Activated naive CD8-positive, alpha-beta T cell treated with anti-CD3 and anti-CD28 coated beads, Interleukin-2, amount 50 U/mL, for 24 hours (primary cell): ENCODE measurements around the gene OR10H1.
A peak's percentile ranks its signal among the peaks of the same experiment; 100 is the strongest.
"Not testable (repeated sequence)": the region's sequence is repeated elsewhere in the genome, so short reads cannot be mapped to it uniquely, and the experiment has no call there.

ENCODE experiments used
- ATAC-seq: fragments of 150-1000 bp; cut with Tn5 transposase; one replicate; pipeline ENCODE4 v1.10.0; 2021
- DNase-seq: peaks from one replicate; pipeline ENCODE4 v3.0.0; 2021
- H3K27ac Mint-ChIP-seq: one replicate; pipeline ENCODE4 v1.8.0; 2021; ENCODE audit warnings: mild to moderate bottlenecking, mixed read lengths
- H3K27me3 Mint-ChIP-seq: one replicate; pipeline ENCODE4 v1.8.0; 2021; ENCODE audit warnings: mixed read lengths
- H3K36me3 Mint-ChIP-seq: one replicate; pipeline ENCODE4 v1.8.0; 2021; ENCODE audit warnings: low read depth, mixed read lengths
- H3K4me1 Mint-ChIP-seq: one replicate; pipeline ENCODE4 v1.8.0; 2021; ENCODE audit warnings: mixed read lengths
- H3K4me3 Mint-ChIP-seq: one replicate; pipeline ENCODE4 v1.8.0; 2021; ENCODE audit warnings: mild to moderate bottlenecking, moderate library complexity, mixed read lengths
- H3K9me3 Mint-ChIP-seq: one replicate; pipeline ENCODE4 v1.8.0; 2021; ENCODE audit warnings: mixed read lengths

The OR10H1 gene

GRCh38 chr19:15836330-15837220, 21.1 kb upstream of the OR10H1 start:
- peaks cover 24% of the 10 kb centered on the region for H3K4me1 Mint-ChIP-seq
- H3K27me3 Mint-ChIP-seq = no peaks in the 10 kb centered on the region
- DNase-seq = peak; percentile 94
- peak overlapping the region; percentile 93 for H3K4me3 Mint-ChIP-seq
- H3K27ac Mint-ChIP-seq = peak overlapping the region; percentile 98
- H3K9me3 Mint-ChIP-seq = no peaks in the 10 kb centered on the region
- no peaks in the 10 kb centered on the region for H3K36me3 Mint-ChIP-seq
- peak; percentile 97 for ATAC-seq

- peak; percentile 5 for ATAC-seq
- H3K27me3 Mint-ChIP-seq, H3K9me3 Mint-ChIP-seq, H3K36me3 Mint-ChIP-seq: not testable (repeated sequence)
- peaks cover 24% of the 10 kb centered on the region for H3K4me1 Mint-ChIP-seq
- peak overlapping the region; percentile 98 for H3K27ac Mint-ChIP-seq
- H3K4me3 Mint-ChIP-seq = peak overlapping the region; percentile 93
- peak; percentile 29 for DNase-seq
These were observed 20.3 kb upstream of the OR10H1 start for GRCh38 chr19:15835565-15836329.

GRCh38 chr19:15834232-15834631, 18.8 kb upstream of the OR10H1 start:
- H3K4me1 Mint-ChIP-seq = peaks cover 21% of the 10 kb centered on the region
- not testable (repeated sequence) for H3K9me3 Mint-ChIP-seq, H3K27ac Mint-ChIP-seq, DNase-seq, H3K36me3 Mint-ChIP-seq, H3K27me3 Mint-ChIP-seq, H3K4me3 Mint-ChIP-seq, ATAC-seq

- H3K4me1 Mint-ChIP-seq = peaks cover 10% of the 10 kb centered on the region
- no peak overlapping the region for H3K4me3 Mint-ChIP-seq
- no peaks in the 10 kb centered on the region for H3K36me3 Mint-ChIP-seq
- no peaks in the 10 kb centered on the region for H3K9me3 Mint-ChIP-seq
- no peaks in the 10 kb centered on the region for H3K27me3 Mint-ChIP-seq
- no peak for ATAC-seq
- no peak overlapping the region for H3K27ac Mint-ChIP-seq
- no peak for DNase-seq
These were observed 16.2 kb upstream of the OR10H1 start for GRCh38 chr19:15831626-15832025.

- no peak for DNase-seq
- no peaks in the 10 kb centered on the region for H3K36me3 Mint-ChIP-seq
- H3K9me3 Mint-ChIP-seq = no peaks in the 10 kb centered on the region
- no peak overlapping the region for H3K27ac Mint-ChIP-seq
- no peak overlapping the region for H3K4me3 Mint-ChIP-seq
- ATAC-seq = no peak
- no peaks in the 10 kb centered on the region for H3K27me3 Mint-ChIP-seq
- H3K4me1 Mint-ChIP-seq = no peaks in the 10 kb centered on the region
These were observed 14.3 kb upstream of the OR10H1 start for GRCh38 chr19:15829786-15830185.

- H3K9me3 Mint-ChIP-seq = no peaks in the 10 kb centered on the region
- H3K4me1 Mint-ChIP-seq = no peaks in the 10 kb centered on the region
- no peaks in the 10 kb centered on the region for H3K36me3 Mint-ChIP-seq
- H3K27ac Mint-ChIP-seq = no peak overlapping the region
- ATAC-seq = no peak
- DNase-seq = no peak
- no peak overlapping the region for H3K4me3 Mint-ChIP-seq
- H3K27me3 Mint-ChIP-seq = no peaks in the 10 kb centered on the region
These were observed 13.8 kb upstream of the OR10H1 start for GRCh38 chr19:15829306-15829698.

GRCh38 chr19:15828611-15829305, 13.3 kb upstream of the OR10H1 start:
- not testable (repeated sequence) for H3K4me1 Mint-ChIP-seq, H3K4me3 Mint-ChIP-seq, DNase-seq, H3K36me3 Mint-ChIP-seq, H3K27ac Mint-ChIP-seq, H3K9me3 Mint-ChIP-seq, H3K27me3 Mint-ChIP-seq, ATAC-seq

GRCh38 chr19:15828121-15828610, 12.7 kb upstream of the OR10H1 start:
- Mint-ChIP-seq H3K9me3 (no peaks in the 10 kb centered on the region), H3K27me3 (no peaks in the 10 kb centered on the region), H3K4me1 (no peaks in the 10 kb centered on the region), H3K36me3 (no peaks in the 10 kb centered on the region), H3K27ac (no peak overlapping the region), H3K4me3 (no peak overlapping the region)
- ATAC-seq (no peak), DNase-seq (no peak)

GRCh38 chr19:15825753-15826152, 10.3 kb upstream of the OR10H1 start:
- H3K4me1 Mint-ChIP-seq = no peaks in the 10 kb centered on the region
- H3K9me3 Mint-ChIP-seq = no peaks in the 10 kb centered on the region
- H3K4me3 Mint-ChIP-seq = no peak overlapping the region
- DNase-seq (no peak), ATAC-seq (no peak)
- H3K27ac Mint-ChIP-seq = peak overlapping the region; percentile 43
- H3K36me3 Mint-ChIP-seq = no peaks in the 10 kb centered on the region
- H3K27me3 Mint-ChIP-seq = no peaks in the 10 kb centered on the region

- Mint-ChIP-seq H3K27ac (no peak overlapping the region), H3K27me3 (no peaks in the 10 kb centered on the region), H3K36me3 (no peaks in the 10 kb centered on the region), H3K4me3 (no peak overlapping the region), H3K4me1 (no peaks in the 10 kb centered on the region), H3K9me3 (no peaks in the 10 kb centered on the region)
- no peak for DNase-seq
- no peak for ATAC-seq
These were observed 5.2 kb upstream of the OR10H1 start for GRCh38 chr19:15820646-15821045.

- Mint-ChIP-seq H3K36me3 (no peaks in the 10 kb centered on the region), H3K4me1 (peaks cover 7% of the 10 kb centered on the region), H3K9me3 (no peaks in the 10 kb centered on the region), H3K27ac (no peak overlapping the region), H3K27me3 (peaks cover 11% of the 10 kb centered on the region), H3K4me3 (no peak overlapping the region)
- DNase-seq = no peak
- no peak for ATAC-seq
These were observed 1.5 kb downstream of the OR10H1 start for GRCh38 chr19:15813916-15814315.

- Mint-ChIP-seq H3K27ac (no peak overlapping the region), H3K27me3 (peaks cover 14% of the 10 kb centered on the region), H3K4me1 (peaks cover 7% of the 10 kb centered on the region), H3K36me3 (no peaks in the 10 kb centered on the region), H3K9me3 (no peaks in the 10 kb centered on the region), H3K4me3 (no peak overlapping the region)
- ATAC-seq = peak; percentile 30
- DNase-seq = peak; percentile 7
These were observed 3.3 kb downstream of the OR10H1 start for GRCh38 chr19:15812060-15812722.

- DNase-seq (no peak), ATAC-seq (no peak)
- H3K9me3 Mint-ChIP-seq = no peaks in the 10 kb centered on the region
- no peak overlapping the region for H3K4me3 Mint-ChIP-seq
- peaks cover 7% of the 10 kb centered on the region for H3K4me1 Mint-ChIP-seq
- H3K27me3 Mint-ChIP-seq = peaks cover 14% of the 10 kb centered on the region
- no peak overlapping the region for H3K27ac Mint-ChIP-seq
- H3K36me3 Mint-ChIP-seq = no peaks in the 10 kb centered on the region
These were observed 4.0 kb downstream of the OR10H1 start for GRCh38 chr19:15811476-15811875.

- Mint-ChIP-seq H3K4me3 (no peak overlapping the region), H3K36me3 (no peaks in the 10 kb centered on the region), H3K27ac (no peak overlapping the region), H3K9me3 (no peaks in the 10 kb centered on the region), H3K4me1 (peaks cover 7% of the 10 kb centered on the region), H3K27me3 (peaks cover 14% of the 10 kb centered on the region)
- ATAC-seq = no peak
- DNase-seq = no peak
These were observed 5.1 kb downstream of the OR10H1 start for GRCh38 chr19:15810335-15810734.
